SK-MEL-5 (cell line): ENCODE data around the gene PRKCSH. TPM values are rescaled to one million over a fixed set of nuclear protein-coding genes. Genes with fewer than 3 reads are reported as not detected.
"Not testable (repeated sequence)": the region's sequence is repeated elsewhere in the genome, so short reads cannot be mapped to it uniquely, and the experiment has no call there.

Experiments used
- DNase-seq: peaks from one replicate; pipeline ENCODE4 v3.0.0-alpha.2; 2016; ENCODE audit warnings: low read depth, low spot score
- in situ Hi-C: cut with HindIII; loops from 2 replicates; pipeline ENCODE4 v1.10.0; 2016; ENCODE audit warnings: low sequenced_read_pairs, high pct_unique_total_duplicates, low pct_unique_long_range_greater_than_20kb
- total RNA-seq: library from RNA; depleted of rRNA; stranded (reverse); fragments of >200 nt; shearing (Covaris generic); gene quantifications from 2 replicates; pipeline ENCODE4 v1.2.3, GENCODE V29; 2014

Gene PRKCSH
- total RNA-seq, 1 experiment from 2014 or later = 93.9 TPM

GRCh38 chr19:11418094-11418548 lies 17.3 kb upstream of the PRKCSH start:
- in situ Hi-C loops = no loop called here
- DNase-seq = no peak

GRCh38 chr19:11418549-11419506 lies 16.6 kb upstream of the PRKCSH start, which contains the start of gene RGL3:
RGL3 (minus strand) TSS chr19:11419314; CDS start chr19:11419278, 36 bp downstream.
- in situ Hi-C loops = no loop called here
- DNase-seq = no peak

GRCh38 chr19:11420429-11421370 lies 14.7 kb upstream of the PRKCSH start:
- in situ Hi-C loops = no loop called here
- no peak for DNase-seq

- DNase-seq = no peak
- in situ Hi-C loops = no loop called here
Observed at GRCh38 chr19:11421371-11422098, 13.9 kb upstream of the PRKCSH start.

GRCh38 chr19:11422163-11423065 lies 13.0 kb upstream of the PRKCSH start:
- in situ Hi-C loops = no loop called here

GRCh38 chr19:11423164-11423790 lies 12.2 kb upstream of the PRKCSH start:
- DNase-seq = no peak
- in situ Hi-C loops = no loop called here

More at GRCh38 chr19:11422163-11423065, 13.0 kb upstream of the PRKCSH start:
- no peak for DNase-seq

GRCh38 chr19:11423791-11424181 lies 11.6 kb upstream of the PRKCSH start:
- DNase-seq = no peak
- in situ Hi-C loops = no loop called here

GRCh38 chr19:11425719-11426457 lies 9.5 kb upstream of the PRKCSH start:
- in situ Hi-C loops = no loop called here
- DNase-seq = no peak

GRCh38 chr19:11426656-11427055 lies 8.8 kb upstream of the PRKCSH start:
- DNase-seq = no peak
- in situ Hi-C loops = no loop called here

GRCh38 chr19:11433526-11433925 lies 1.9 kb upstream of the PRKCSH start:
- not testable (repeated sequence) for DNase-seq

GRCh38 chr19:11434703-11435056 lies 755 bp upstream of the PRKCSH start:
- in situ Hi-C loops = no loop called here
- DNase-seq = no peak

More at GRCh38 chr19:11433526-11433925, 1.9 kb upstream of the PRKCSH start:
- in situ Hi-C loops = not testable (repeated sequence)

- in situ Hi-C loops = no loop called here
- DNase-seq = no peak
Observed at GRCh38 chr19:11435833-11436313, 438 bp downstream of the PRKCSH start.

GRCh38 chr19:11437955-11438354 lies 2.5 kb downstream of the PRKCSH start:
- in situ Hi-C loops = no loop called here
- DNase-seq = no peak

- no peak for DNase-seq
Observed at GRCh38 chr19:11444059-11444458, 8.6 kb downstream of the PRKCSH start.

GRCh38 chr19:11445141-11445540 lies 9.7 kb downstream of the PRKCSH start:
- in situ Hi-C loops = no loop called here
- no peak for DNase-seq

More at GRCh38 chr19:11444059-11444458, 8.6 kb downstream of the PRKCSH start:
- in situ Hi-C loops = no loop called here
